ENCODE data around the gene SUV39H2. TPM values are rescaled to one million over a fixed set of nuclear protein-coding genes. Genes with fewer than 3 reads are reported as not detected.

The SUV39H2 gene
- total RNA-seq, 2 experiments from 2014 or later: 30.9 to 36.6 TPM

- H3K27ac Mint-ChIP-seq: peak overlapping the region; percentile 20
- no peak for DNase-seq
- H3K4me3 Mint-ChIP-seq: no peak overlapping the region
- peaks cover 45% of the 10 kb centered on the region for H3K4me1 Mint-ChIP-seq
- POLR2A ChIA-PET: no interaction called here
- H3K27me3 Mint-ChIP-seq: no peaks in the 10 kb centered on the region
- no peaks in the 10 kb centered on the region for H3K9me3 Mint-ChIP-seq
- H3K36me3 Mint-ChIP-seq (ENCODE audit: low read depth): peaks cover 70% of the 10 kb centered on the region
- CTCF ChIA-PET: interaction anchor here (1.2 to 2.1 kb wide), 3 partner anchors 11 to 44 kb away, joined by 3 to 6 read pairs (median 4); partner anchors contain the start of gene MEIG1
Observed at GRCh38 chr10:14949291-14949690, 70.6 kb downstream of the SUV39H2 start.

GRCh38 chr10:14952851-14953423 is 74.3 kb downstream of the SUV39H2 start:
- Mint-ChIP-seq H3K4me3 (peak overlapping the region; percentile 93), H3K27me3 (no peaks in the 10 kb centered on the region), H3K27ac (peak overlapping the region; percentile 97), H3K4me1 (peaks cover 67% of the 10 kb centered on the region), H3K9me3 (no peaks in the 10 kb centered on the region), H3K36me3 (ENCODE audit: low read depth) (peaks cover 52% of the 10 kb centered on the region)
- no peak for DNase-seq
- CTCF ChIA-PET: interaction anchor here (0.6 to 1.3 kb wide), 7 partner anchors 9 to 427 kb away, joined by 3 to 5 read pairs (median 3); partner anchors contain the start of genes CDNF and FAM171A1
- POLR2A ChIA-PET: interaction anchor here (0.7 to 0.9 kb wide), 3 partner anchors 25 to 115 kb away, joined by 3 to 4 read pairs (median 4); partner anchors contain the start of genes CDNF, HSPA14 and MSANTD7

- Mint-ChIP-seq H3K27ac (peak overlapping the region; percentile 97), H3K27me3 (no peaks in the 10 kb centered on the region), H3K36me3 (ENCODE audit: low read depth) (peaks cover 46% of the 10 kb centered on the region), H3K4me3 (peak overlapping the region; percentile 93), H3K4me1 (peaks cover 65% of the 10 kb centered on the region), H3K9me3 (no peaks in the 10 kb centered on the region)
- CTCF ChIA-PET: interaction anchor here (0.6 to 1.5 kb wide), 9 partner anchors 9 to 427 kb away, joined by 3 to 5 read pairs (median 3); partner anchors contain the start of gene CDNF
- POLR2A ChIA-PET: interaction anchor here (0.7 to 0.9 kb wide), 3 partner anchors 26 to 115 kb away, joined by 3 to 4 read pairs (median 4); partner anchors contain the start of genes CDNF, HSPA14 and MSANTD7
- no peak for DNase-seq
Observed at GRCh38 chr10:14953424-14954000, 74.8 kb downstream of the SUV39H2 start.

Other genes starting within 250 kb of the SUV39H2 start
- 100 to 1,000 TPM; 180 to 220 TPM for gene FAM107B, start 104.0 kb upstream of the SUV39H2 start, total RNA-seq
- gene CDNF, start 40.8 kb upstream of the SUV39H2 start, total RNA-seq: under 1 TPM; 0.67 to 0.85 TPM
- 10 to 100 TPM; 24.6 to 26.8 TPM for gene HSPA14, start 40.6 kb upstream of the SUV39H2 start, total RNA-seq
- gene MSANTD7, start 40.6 kb upstream of the SUV39H2 start, total RNA-seq: 10 to 100 TPM; 18.3 to 21.6 TPM
- gene DCLRE1C, start 75.2 kb downstream of the SUV39H2 start, total RNA-seq: 10 to 100 TPM; 60.4 to 66.2 TPM
- gene MEIG1, start 80.5 kb downstream of the SUV39H2 start, total RNA-seq: under 1 TPM; 0.71 to 0.82 TPM
- 1 to 10 TPM; 1.0 to 1.2 TPM for gene OLAH, start 165.1 kb downstream of the SUV39H2 start, total RNA-seq
- gene ACBD7, start 209.9 kb downstream of the SUV39H2 start, total RNA-seq: 1 to 10 TPM; 8.1 to 9.2 TPM
- 10 to 100 TPM; 17.4 to 19.2 TPM for gene RPP38, start 218.5 kb downstream of the SUV39H2 start, total RNA-seq